ENCODE data around the gene ADCY1. TPM values are rescaled to one million over a fixed set of nuclear protein-coding genes. Genes with fewer than 3 reads are reported as not detected.
"Not testable (repeated sequence)": the region's sequence is repeated elsewhere in the genome, so short reads cannot be mapped to it uniquely, and the experiment has no call there.

The ADCY1 gene
- total RNA-seq, 2 donors from 2014 or later: 0.87 to 1.2 TPM

DNA sequence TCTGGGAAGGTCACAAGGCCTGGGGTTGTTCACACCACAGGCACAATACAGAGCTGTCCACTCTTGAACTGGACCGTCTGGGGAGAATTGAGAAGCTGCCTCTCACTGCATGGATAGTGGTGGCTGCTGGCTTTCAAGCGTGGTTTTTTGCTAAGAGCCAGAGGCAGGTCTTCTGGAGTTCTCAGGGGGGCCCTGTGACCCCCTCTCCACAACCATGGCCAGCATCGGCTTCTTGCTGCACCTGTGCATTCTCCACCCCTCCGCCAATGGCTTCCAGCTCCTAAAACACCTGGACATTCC, 140.3 kb downstream of the ADCY1 start:
- no peak for DNase-seq
- ATAC-seq: no peak
- intact Hi-C loops (cut with DNase I, micrococcal nuclease): no loop called here

DNA sequence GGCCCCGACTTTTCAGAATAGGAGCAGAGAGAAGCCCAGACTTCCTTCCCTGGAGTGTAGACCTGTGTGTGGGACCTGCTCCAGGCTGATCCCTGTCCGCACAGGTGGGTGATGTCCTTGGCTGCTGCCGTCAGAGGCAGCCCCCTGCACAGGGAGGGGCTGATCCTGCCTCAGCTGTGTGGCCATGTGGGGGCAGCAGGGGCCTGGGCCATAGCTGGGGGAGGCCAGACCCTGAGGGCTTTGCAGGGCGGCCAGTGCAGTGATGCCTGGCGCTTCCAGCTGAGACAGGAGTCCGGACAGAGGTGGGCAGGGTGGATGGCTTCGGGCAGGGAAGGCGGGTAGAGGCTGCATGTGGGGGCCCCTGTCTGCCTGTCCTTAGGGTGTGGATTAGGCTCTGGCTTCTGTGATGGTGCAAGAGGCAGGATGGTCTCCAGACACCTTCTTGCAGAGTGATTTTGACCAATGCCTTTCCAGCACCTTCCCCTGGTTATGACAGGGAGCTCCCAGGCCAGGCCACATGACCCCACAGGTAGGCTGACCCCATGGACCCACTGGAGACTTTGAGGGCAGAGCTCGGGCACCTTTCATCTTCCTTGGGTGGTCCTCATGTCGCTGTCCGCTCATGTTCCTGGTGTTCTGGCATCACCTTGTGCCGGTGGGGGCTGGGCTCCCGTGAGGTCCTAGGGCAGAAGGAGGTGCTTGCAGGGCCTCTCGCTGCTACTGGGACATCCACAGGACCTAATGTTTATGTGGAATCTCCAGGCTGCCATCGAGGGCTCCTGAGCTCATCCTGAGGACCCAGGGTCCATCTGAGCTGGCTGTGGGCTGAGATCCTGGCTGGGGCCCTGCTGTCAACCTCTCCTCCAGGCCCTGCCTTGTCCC, 141.5 kb downstream of the ADCY1 start:
- DNase-seq (no peak), ATAC-seq (no peak)
- intact Hi-C loops (cut with DNase I, micrococcal nuclease): no loop called here

DNA sequence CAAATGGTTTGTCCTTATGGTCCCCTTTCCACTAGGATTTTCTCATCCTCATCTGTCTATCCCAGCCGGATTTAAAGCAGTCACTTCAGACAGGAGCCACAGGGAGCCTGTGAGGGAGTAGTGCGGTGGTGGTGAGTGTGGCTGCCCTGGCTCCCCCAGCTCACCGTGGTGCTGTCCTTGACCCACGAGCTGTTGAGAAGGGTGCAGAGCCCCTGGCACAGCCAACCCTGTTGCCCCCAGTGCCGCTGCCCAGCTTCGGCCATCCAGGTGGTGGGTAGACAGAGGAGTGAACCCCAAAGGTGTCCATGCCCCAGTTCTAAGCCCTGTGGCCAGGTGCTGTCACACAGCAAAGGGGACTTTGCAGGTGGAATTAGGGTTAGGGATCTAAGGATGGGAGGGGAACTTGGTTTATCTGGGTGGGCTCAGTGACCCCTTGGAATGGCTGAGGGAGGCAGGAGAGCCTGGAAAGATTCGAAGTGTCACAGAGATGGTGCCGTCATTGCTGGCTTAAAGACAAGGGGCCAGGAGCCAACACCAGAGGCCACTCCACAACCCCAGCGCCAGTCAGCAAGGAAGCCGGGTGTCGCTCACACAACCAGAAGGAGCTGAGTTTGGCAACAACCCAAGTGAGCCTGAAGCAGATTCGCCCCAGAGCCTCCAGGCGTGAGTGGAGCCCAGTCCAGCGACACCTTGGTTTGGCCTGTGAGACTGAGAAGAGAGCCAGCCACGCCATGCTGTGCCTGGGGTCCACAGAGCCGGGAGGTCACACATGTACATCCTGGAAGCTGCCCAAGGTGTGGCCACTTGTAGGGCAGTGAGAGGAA, 142.4 kb downstream of the ADCY1 start:
- DNase-seq: no peak
- ATAC-seq: no peak
- intact Hi-C loops (cut with DNase I, micrococcal nuclease): no loop called here

DNA sequence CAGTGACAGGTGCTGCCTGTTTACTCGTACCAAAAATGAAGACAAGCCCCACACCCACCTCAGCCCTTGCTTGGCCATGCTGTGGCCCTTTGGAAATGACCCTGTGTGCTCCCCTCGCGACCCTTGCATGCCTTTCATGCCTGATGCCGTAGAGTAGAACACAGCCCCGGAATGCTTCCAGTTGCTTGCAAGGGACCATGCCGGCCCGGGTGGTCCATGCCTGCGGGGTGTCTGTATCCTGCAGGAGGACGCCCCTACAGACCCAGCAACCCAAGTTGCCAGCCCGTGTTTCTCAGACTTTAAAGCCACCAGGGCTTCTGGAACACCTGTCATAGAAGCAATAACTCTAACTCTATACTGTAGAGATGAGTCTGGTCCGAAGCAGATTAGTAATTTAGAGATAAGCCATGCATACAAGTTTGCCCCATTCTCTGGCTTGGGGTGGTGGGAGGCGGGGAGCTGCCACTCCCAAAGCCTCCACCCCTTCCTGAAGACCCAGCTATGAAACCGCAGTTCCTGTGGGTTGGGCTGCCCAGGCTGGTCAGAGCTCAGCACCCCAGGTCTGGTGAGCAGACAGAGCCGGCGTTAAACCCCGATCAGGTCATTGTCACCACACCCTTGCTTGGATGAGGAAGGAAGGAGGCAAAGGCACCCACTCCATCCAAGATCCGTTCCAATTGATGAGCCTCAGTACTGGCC, 143.5 kb downstream of the ADCY1 start:
- intact Hi-C loops (cut with DNase I, micrococcal nuclease): no loop called here
- DNase-seq (no peak), ATAC-seq (no peak)

DNA sequence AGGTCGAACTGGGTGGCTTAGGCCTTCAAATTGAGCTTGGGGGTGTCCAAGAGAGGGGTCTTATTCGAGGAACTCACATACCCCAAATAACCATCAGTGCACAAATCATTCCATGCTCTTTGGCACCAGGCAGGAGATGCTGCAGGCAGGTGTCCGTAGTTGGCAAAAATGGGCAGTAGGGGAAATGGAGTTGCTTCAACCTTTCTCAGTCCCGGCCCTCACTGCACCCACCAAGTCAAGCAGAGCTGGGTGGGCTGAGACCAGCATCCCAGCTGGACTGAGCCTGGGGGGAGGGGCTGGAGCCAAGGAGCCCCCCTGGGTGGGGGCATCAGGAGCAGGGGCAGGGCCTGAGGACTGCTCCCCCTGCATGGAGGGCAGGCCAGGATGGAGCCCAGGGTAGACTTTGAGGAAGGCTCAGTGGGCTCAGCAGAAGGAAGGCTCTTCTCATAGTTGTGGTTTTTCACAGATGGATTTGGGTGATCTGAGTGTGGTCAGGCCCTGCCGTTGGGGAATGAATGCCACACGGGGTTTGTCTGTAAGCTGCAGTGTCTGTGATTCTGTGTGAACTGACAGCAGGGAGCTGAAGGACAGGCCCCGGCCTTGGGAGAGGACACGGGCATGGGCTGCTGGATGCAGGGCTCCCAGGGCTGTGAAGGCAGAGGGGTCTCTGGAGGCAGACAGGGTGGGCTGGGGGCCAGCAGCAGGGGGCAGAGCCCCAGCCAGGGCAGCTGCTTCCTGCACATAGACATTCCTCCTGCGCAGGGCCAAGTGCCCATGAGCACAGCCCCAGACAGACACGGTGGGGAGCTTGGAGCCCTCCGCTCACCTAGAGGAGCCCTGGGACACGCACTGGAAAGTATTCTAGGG, 144.5 kb downstream of the ADCY1 start:
- no peak for ATAC-seq
- no peak for DNase-seq
- intact Hi-C loops (cut with DNase I, micrococcal nuclease): no loop called here

DNA sequence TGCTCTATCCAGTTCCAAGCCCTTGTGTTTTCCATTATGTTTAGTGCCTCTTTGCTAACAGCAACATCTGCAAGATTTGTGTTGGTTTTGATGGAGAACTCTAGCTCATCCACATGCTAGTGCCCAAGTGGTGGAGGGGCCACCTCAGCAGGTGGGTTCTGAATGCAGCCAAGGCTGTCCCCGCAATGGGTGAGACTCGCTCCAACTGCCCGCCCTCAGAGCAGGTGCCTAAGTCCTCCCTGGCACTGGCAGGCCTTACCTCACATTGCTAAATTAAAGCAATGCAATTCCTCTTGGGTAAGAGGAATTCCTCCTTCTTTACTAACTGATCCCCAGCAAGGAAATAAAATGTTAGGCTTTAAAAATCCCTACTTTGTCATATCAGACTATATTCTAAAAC, 146.8 kb downstream of the ADCY1 start:
- ATAC-seq (no peak), DNase-seq (no peak)
- intact Hi-C loops (cut with DNase I, micrococcal nuclease): no loop called here

DNA sequence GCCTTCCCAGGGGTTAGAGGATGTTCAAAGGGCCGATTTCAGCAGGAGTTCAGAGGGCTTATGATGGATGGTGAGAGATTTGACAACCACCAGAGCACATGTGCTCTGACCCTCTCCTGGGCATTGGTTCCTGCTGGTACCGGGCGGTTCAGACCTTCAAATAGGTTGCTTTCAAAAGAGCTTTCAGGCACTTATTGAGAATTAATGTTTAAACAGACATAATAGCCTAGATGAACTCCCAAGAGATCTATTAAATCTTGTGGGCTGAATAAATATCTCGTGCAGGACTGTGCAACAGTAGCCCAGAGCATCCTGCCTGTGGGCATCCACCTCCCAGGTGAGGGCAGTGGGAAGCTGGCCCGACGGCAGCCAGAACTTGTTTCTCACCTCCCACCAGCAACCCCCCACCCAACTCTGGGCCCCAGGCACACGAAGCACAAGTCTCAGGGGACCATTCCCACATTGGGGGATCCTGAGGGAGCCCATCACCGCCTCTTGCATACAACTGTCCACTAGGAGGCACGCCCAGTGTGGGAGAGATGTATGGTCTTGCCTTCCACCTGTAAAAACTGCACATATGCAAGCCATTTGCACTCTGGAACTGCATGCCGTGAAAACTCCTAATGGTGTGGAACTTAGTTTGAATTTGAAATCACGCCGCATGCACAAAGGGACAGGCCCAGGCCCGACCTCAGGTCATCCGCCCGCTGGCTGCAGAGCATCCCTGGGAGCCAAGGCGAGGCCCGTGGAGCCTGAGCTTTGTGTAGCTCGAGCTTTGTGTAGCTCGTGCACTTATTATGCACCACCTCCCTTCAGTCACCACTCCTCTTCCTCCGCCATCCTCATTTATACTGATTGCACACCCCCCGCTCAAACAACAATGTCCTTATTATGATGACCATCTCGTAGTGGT, 147.8 kb downstream of the ADCY1 start:
- ATAC-seq (no peak), DNase-seq (no peak)
- intact Hi-C loops (cut with DNase I, micrococcal nuclease): no loop called here

DNA sequence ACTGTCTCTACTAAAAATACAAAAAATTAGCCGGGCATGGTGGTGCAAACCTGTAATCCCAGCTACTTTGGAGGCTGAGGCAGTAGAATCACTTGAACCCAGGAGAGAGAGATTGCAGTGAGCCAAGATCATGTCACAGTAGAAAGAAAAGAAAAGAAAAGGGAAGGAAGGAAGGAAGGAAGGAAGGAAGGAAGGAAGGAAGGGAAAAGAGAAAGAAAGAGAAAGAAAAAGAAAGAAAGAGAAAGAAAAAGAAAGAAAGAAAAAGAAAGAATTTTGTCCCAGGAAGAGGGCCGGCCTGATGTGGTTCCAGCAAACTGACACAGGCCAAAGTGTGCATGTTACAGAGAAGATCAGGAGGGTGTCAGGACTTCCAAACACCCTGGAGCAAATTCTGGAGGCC, 151.1 kb downstream of the ADCY1 start:
- intact Hi-C loops (cut with DNase I, micrococcal nuclease); DNase-seq; ATAC-seq: not testable (repeated sequence)

DNA sequence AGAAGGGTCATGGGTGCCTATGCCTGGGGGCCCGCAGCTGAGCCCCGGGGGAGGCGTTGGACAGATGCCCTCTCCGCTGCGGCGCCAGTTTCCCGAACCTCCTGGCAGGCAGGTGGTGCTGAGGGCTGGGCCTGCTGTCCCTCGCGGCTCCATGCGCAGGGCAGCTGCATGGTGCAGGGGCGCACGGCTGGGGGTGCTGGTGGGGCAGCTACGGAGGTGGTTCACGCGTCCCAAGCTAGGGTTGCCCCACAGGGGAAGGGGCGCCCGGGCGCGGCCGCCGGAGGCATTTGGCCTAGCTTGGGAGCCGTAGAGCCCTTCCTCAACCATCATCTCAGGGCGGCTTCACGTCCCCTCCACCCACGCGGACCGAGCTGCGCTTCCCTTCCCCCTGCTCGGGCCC, 152.7 kb downstream of the ADCY1 start:
- ATAC-seq (no peak), DNase-seq (no peak)
- intact Hi-C loops (cut with DNase I, micrococcal nuclease): no loop called here

DNA sequence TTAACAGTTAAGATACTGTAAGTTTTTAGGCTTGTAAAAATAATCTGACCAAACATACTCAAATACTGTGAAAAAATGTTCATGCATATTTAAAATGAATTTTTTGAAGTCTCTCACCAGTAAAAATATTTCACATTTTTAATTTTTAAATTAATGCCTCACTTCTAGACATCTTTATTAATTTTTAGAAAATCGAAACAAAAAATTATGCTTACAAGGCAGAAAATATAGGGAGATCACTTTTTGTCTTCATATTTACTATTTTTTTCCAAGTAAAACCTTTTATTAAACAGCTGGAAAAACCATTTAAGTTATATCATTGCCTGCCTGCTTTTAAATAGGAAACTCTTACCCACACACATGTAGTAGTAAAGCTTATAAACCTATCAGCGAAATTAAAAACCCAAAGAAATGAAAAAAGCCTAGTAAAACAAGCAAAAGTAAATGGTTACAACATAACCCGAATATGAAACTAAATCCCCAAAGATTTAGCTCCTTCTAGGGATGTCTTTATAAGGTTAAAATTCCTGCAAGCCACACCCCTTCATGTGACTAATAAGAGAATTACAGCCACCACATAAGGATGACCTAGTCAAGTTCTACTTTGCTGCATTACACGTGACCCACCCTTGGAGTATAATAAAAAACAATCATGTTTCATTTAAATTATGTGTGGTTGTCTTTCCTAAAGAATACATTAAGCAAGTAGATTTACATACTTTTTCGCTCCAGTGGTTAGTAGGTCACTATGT, 157.7 kb downstream of the ADCY1 start:
- ATAC-seq; intact Hi-C loops (cut with DNase I, micrococcal nuclease); DNase-seq: not testable (repeated sequence)

DNA sequence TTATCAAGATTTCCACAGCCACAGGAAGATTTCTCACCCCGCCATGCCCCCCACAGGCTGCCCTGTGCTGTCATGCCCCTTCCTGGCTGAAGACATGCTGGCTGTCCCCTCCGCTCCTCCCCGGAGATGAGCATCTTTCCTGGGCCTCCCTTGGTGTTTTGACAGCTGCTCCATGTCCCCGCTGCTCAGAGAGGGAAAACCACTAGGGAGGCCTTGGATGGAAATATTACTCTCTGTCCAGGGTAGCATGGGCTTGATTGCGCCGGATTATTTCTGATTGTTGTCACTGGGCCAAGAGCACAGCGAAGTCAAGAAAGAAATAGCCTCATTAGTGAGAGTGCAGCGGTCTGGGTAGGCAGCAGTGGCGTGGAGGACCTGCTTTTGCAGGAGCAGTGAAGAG, 164.8 kb downstream of the ADCY1 start:
- intact Hi-C loops (cut with DNase I, micrococcal nuclease); DNase-seq; ATAC-seq: not testable (repeated sequence)

DNA sequence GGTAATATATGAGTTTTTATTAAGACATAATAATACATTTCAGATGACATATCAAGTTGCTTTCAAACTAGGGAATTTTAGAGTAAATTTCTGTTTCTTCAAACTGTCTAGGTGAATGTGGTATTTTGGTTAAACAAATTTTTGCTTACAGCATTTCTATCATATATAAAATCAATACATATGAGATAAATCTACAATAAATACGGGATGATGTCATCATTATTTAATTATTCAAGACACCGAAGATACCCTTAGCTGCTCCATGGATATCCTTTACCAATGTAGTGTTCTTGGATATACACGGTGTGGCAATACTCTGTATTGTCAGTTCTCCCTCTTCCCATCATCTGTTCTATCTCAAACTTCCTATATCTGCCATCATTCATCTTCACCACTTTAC, 166.4 kb downstream of the ADCY1 start:
- ATAC-seq; intact Hi-C loops (cut with DNase I, micrococcal nuclease): not testable (repeated sequence)

DNA sequence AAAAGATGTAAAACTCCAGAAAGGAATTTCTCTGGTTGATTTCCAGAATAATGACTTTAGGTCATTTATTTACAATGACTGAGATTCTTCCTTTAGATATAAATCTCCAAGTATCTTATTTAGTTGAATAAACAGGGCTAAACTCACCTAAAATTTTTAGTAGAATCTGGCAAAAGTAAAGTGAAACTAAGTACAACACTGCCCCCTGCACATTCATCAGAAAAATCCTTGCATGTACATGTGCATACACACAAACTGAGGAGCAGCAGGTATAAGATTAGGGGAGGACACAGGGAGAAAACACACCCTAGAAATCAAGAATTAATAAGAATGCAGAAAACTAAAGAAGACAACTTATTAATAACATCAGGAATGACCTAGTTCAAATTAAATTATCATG, 174.8 kb downstream of the ADCY1 start:
- intact Hi-C loops (cut with DNase I, micrococcal nuclease); DNase-seq; ATAC-seq: not testable (repeated sequence)

More for the DNA sequence above, 166.4 kb downstream of the ADCY1 start:
- not testable (repeated sequence) for DNase-seq

DNA sequence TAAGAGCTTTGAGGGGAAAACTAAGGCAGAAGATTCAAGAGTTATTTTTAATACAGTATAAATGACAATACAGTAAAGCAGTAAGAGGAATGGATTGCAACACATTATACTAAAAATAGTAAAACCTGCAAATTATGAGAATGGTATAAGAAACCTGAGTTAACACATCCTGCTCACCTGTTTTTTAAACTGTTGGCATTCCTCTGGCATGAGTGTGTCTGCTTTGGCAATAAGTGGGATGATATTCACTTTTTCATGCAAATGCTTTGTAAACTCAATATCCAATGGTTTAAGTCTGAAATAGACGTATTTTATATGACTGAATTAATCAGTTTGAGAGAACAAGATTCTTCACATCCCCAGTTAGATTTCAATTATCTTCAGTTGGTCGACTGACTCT, 177.2 kb downstream of the ADCY1 start:
- DNase-seq; ATAC-seq; intact Hi-C loops (cut with DNase I, micrococcal nuclease): not testable (repeated sequence)

DNA sequence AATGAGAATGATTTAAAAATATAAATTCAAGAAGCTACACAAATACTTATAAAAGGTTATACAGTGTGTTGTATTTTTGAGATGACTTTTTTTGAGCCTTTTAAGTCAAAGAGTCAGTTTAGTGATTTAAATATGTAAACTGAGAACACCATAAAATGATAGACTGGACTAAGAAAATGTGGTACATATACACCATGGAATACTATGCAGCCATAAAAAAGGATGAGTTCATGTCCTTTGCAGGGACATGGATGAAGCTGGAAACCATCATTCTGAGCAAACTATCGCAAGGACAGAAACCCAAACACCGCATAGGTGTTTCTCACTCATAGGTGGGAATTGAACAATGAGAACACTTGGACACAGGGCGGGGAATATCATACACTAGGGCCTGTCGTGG, 182.2 kb downstream of the ADCY1 start:
- intact Hi-C loops (cut with DNase I, micrococcal nuclease); DNase-seq; ATAC-seq: not testable (repeated sequence)

DNA sequence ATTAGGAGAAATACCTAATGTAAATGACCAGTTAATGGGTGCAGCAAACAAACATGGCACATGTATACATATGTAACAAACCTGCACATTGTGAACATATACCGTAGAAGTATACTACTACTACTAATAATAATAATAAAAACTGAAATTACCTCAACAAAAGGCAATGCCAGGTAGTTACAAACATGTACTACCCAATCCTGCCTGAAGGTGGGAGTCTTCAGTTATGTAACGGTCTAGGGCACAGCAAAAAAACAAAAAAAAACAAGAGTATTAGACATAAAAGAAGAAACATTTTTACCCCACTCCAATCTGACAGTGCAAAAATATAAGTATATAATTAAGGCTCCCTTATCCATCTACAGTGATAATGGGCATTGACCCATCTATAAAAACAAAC, 182.6 kb downstream of the ADCY1 start:
- DNase-seq; intact Hi-C loops (cut with DNase I, micrococcal nuclease); ATAC-seq: not testable (repeated sequence)

DNA sequence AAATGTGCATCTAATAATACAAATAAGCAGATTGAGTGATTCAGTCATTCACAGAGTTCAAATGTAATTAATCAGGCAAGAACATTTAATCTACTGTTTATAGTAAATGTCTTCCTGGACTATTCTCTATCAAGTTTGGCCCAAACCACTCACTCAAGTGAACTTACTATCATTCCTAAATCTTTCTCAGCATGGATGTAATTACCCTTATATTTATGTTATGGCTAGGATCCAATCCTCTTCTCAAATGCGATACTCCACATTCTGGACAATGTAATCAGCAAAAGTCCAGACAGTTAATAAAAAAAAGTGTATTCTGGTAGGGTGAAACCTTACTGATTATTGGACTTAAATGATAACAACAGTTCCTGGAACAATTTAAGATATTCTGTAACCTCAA, 185.3 kb downstream of the ADCY1 start:
- intact Hi-C loops (cut with DNase I, micrococcal nuclease); ATAC-seq; DNase-seq: not testable (repeated sequence)

Measured in left colon (tissue), 2 donors.